ENCODE results near the gene ARPIN. TPM values are rescaled to one million over a fixed set of nuclear protein-coding genes. Genes with fewer than 3 reads are reported as not detected.
A peak's percentile ranks its signal among the peaks of the same experiment; 100 is the strongest.
"Not testable (repeated sequence)": the region's sequence is repeated elsewhere in the genome, so short reads cannot be mapped to it uniquely, and the experiment has no call there.

Gene ARPIN
- polyA plus RNA-seq (2014; cell fraction: cytosol; rRNA removed), result 8.6 and 9.7 TPM in 2 replicates
- polyA plus RNA-seq (2014; cell fraction: nucleus; rRNA removed), result 8.1 and 8.5 TPM in 2 replicates

- peak; percentile 69 for DNase-seq (ENCODE audit: low spot score)
These were observed at the start of gene ARPIN for GRCh38 chr15:89912674-89913396. TSS of gene ARPIN (minus strand) at chr15:89912952. CDS start at chr15:89912835, 117 bp downstream.

GRCh38 chr15:89958107-89958805 is 45.5 kb upstream of the ARPIN start:
- DNase-seq (ENCODE audit: low spot score), result no peak

- not testable (repeated sequence) for DNase-seq (ENCODE audit: low spot score)
These were observed 42.8 kb upstream of the ARPIN start for GRCh38 chr15:89955449-89955998.

GRCh38 chr15:89954541-89954940 is 41.8 kb upstream of the ARPIN start:
- no peak for DNase-seq (ENCODE audit: low spot score)

- DNase-seq (ENCODE audit: low spot score), result no peak
These were observed 36.0 kb upstream of the ARPIN start for GRCh38 chr15:89948796-89949195.

GRCh38 chr15:89947385-89947784 is 34.6 kb upstream of the ARPIN start:
- DNase-seq (ENCODE audit: low spot score), result no peak

GRCh38 chr15:89946681-89947299 is 34.0 kb upstream of the ARPIN start:
- DNase-seq (ENCODE audit: low spot score), result no peak

GRCh38 chr15:89943721-89944120 is 31.0 kb upstream of the ARPIN start:
- not testable (repeated sequence) for DNase-seq (ENCODE audit: low spot score)

- no peak for DNase-seq (ENCODE audit: low spot score)
These were observed 27.2 kb upstream of the ARPIN start for GRCh38 chr15:89939910-89940309.

GRCh38 chr15:89939377-89939776 is 26.6 kb upstream of the ARPIN start:
- DNase-seq (ENCODE audit: low spot score), result not testable (repeated sequence)

GRCh38 chr15:89937365-89938350 is 24.9 kb upstream of the ARPIN start:
- no peak for DNase-seq (ENCODE audit: low spot score)

- DNase-seq (ENCODE audit: low spot score), result no peak
These were observed 24.1 kb upstream of the ARPIN start for GRCh38 chr15:89936786-89937265.

- no peak for DNase-seq (ENCODE audit: low spot score)
These were observed 23.5 kb upstream of the ARPIN start for GRCh38 chr15:89936051-89936785.

- DNase-seq (ENCODE audit: low spot score), result no peak
These were observed 20.1 kb upstream of the ARPIN start for GRCh38 chr15:89932880-89933279.

GRCh38 chr15:89928421-89928820 is 15.7 kb upstream of the ARPIN start:
- peak; percentile 23 for DNase-seq (ENCODE audit: low spot score)

- DNase-seq (ENCODE audit: low spot score), result no peak
These were observed 13.4 kb upstream of the ARPIN start for GRCh38 chr15:89926158-89926557.

GRCh38 chr15:89917442-89918101 is 4.8 kb upstream of the ARPIN start:
- DNase-seq (ENCODE audit: low spot score), result no peak

- DNase-seq (ENCODE audit: low spot score), result no peak
These were observed 3.9 kb upstream of the ARPIN start for GRCh38 chr15:89916660-89917059.

GRCh38 chr15:89912145-89912673 is 543 bp downstream of the ARPIN start:
- peak; percentile 59 for DNase-seq (ENCODE audit: low spot score)

Data from SK-N-DZ (cell line).